HepG2 (cell line): ENCODE data around the gene SPSB1. TPM values are rescaled to one million over a fixed set of nuclear protein-coding genes. Genes with fewer than 3 reads are reported as not detected.

ENCODE experiments used
- ATRX ChIP-seq: sonication (generic); formaldehyde crosslinking; IDR thresholded peaks from 2 replicates; pipeline ENCODE4 v1.4.0; 2020; ENCODE audit warnings: missing genetic modification reagents, borderline replicate concordance
- CSRNP2 ChIP-seq: sonication (generic); formaldehyde crosslinking; conservative IDR thresholded peaks from 2 replicates; pipeline ENCODE4 v1.8.0; 2022; ENCODE audit warnings: low read depth, missing genetic modification reagents
- FOXM1 ChIP-seq: sonication (generic); formaldehyde crosslinking; IDR thresholded peaks from 2 replicates; pipeline ENCODE4 v1.5.0; 2020; ENCODE audit warnings: missing genetic modification reagents
- GFI1 ChIP-seq: sonication (generic); formaldehyde crosslinking; IDR thresholded peaks from 2 replicates; pipeline ENCODE4 v1.5.0; 2020; ENCODE audit warnings: missing genetic modification reagents, mild to moderate bottlenecking, borderline replicate concordance
- HDAC6 ChIP-seq: fragments of 200-600 bp; sonication (generic); IDR thresholded peaks from 2 replicates; pipeline ENCODE4 v1.7.0; 2017; ENCODE audit warnings: mild to moderate bottlenecking, antibody characterized with exemption, low read length, low read depth
- HES4 ChIP-seq: sonication (generic); formaldehyde crosslinking; IDR thresholded peaks from 2 replicates; pipeline ENCODE4 v1.9.0; 2021; ENCODE audit warnings: mild to moderate bottlenecking, missing genetic modification reagents, borderline replicate concordance
- JUNB ChIP-seq: sonication (generic); formaldehyde crosslinking; IDR thresholded peaks from 2 replicates; pipeline ENCODE4 v1.8.0; 2022; ENCODE audit warnings: missing genetic modification reagents, mild to moderate bottlenecking, borderline replicate concordance
- JUND ChIP-seq: sonication (generic); formaldehyde crosslinking; IDR thresholded peaks from 2 replicates; pipeline ENCODE4 v1.8.0; 2022; ENCODE audit warnings: mild to moderate bottlenecking, missing genetic modification reagents
- NFYB ChIP-seq: sonication (generic); formaldehyde crosslinking; IDR thresholded peaks from 2 replicates; pipeline ENCODE4 v1.4.0; 2020; ENCODE audit warnings: missing genetic modification reagents
- PHF20 ChIP-seq: sonication (generic); formaldehyde crosslinking; IDR thresholded peaks from 2 replicates; pipeline ENCODE4 v1.5.0; 2020; ENCODE audit warnings: mild to moderate bottlenecking, missing genetic modification reagents
- SKI ChIP-seq: fragments of 450-650 bp; IDR thresholded peaks from one replicate; pipeline ENCODE4 v1.6.1; 2018; ENCODE audit warnings: mild to moderate bottlenecking; ENCODE audit not compliant: partially characterized antibody
- SMAD1 ChIP-seq: sonication (generic); formaldehyde crosslinking; IDR thresholded peaks from 2 replicates; pipeline ENCODE4 v1.4.0; 2020; ENCODE audit warnings: missing genetic modification reagents, low read depth, mild to moderate bottlenecking, borderline replicate concordance
- SNAPC2 ChIP-seq: sonication (generic); formaldehyde crosslinking; IDR thresholded peaks from 2 replicates; pipeline ENCODE4 v1.8.1; 2022; ENCODE audit warnings: mild to moderate bottlenecking, missing genetic modification reagents
- SRY ChIP-seq: sonication (generic); formaldehyde crosslinking; IDR thresholded peaks from 2 replicates; pipeline ENCODE4 v1.8.0; 2022; ENCODE audit warnings: mild to moderate bottlenecking, missing genetic modification reagents
- THRA ChIP-seq: sonication (generic); formaldehyde crosslinking; IDR thresholded peaks from 2 replicates; pipeline ENCODE4 v1.4.0; 2020; ENCODE audit warnings: missing genetic modification reagents, borderline replicate concordance
- XBP1 ChIP-seq: sonication (generic); formaldehyde crosslinking; IDR thresholded peaks from 2 replicates; pipeline ENCODE4 v1.5.0; 2020; ENCODE audit warnings: missing genetic modification reagents
- ZFP82 ChIP-seq: sonication (generic); formaldehyde crosslinking; IDR thresholded peaks from 2 replicates; pipeline ENCODE4 v1.5.1; 2020; ENCODE audit warnings: mild to moderate bottlenecking, missing genetic modification reagents, borderline replicate concordance
- ZNF263 ChIP-seq: sonication (generic); formaldehyde crosslinking; IDR thresholded peaks from 2 replicates; pipeline ENCODE4 v1.4.0; 2020; ENCODE audit warnings: missing genetic modification reagents
- ZNF264 ChIP-seq: sonication (generic); formaldehyde crosslinking; IDR thresholded peaks from 2 replicates; pipeline ENCODE4 v1.4.0; 2020; ENCODE audit warnings: missing genetic modification reagents
- ZNF646 ChIP-seq: sonication (generic); formaldehyde crosslinking; IDR thresholded peaks from 2 replicates; pipeline ENCODE4 v1.9.0; 2021; ENCODE audit warnings: mild to moderate bottlenecking, missing genetic modification reagents
- polyA plus RNA-seq, 8 experiments: library from polyadenylated mRNA; depleted of rRNA in 3 of 8; stranded (reverse) in 7 of 8; unstranded in 1 of 8; fragments of >200 nt; fragmentation: Illumina TruSeq in 4 of 8; extraction: Trizol in 4 of 8; gene quantifications; 2 replicates each; pipeline versions ENCODE4 v1.2.1 to v1.2.3, GENCODE V29; 2011 to 2016; ENCODE audit warnings: low read depth in 4 of 8, missing spikeins in 1 of 8, mixed read lengths in 1 of 8; ENCODE audit not compliant: insufficient read depth in 1 of 8
- total RNA-seq, 5 experiments: library from RNA; depleted of rRNA; stranded (reverse); fragments of >200 nt; fragmentation: Illumina TruSeq; extraction: Trizol; gene quantifications; 2 replicates each; pipeline ENCODE4 v1.2.3, GENCODE V29; 2016; ENCODE audit warnings: low read depth in 1 of 5

The SPSB1 gene
- total and polyA plus RNA-seq, 2 of the 13 experiments (the other 11 are each of a cell fraction or from before 2014, with no cell fraction given): 5.0 to 8.0 TPM

DNA sequence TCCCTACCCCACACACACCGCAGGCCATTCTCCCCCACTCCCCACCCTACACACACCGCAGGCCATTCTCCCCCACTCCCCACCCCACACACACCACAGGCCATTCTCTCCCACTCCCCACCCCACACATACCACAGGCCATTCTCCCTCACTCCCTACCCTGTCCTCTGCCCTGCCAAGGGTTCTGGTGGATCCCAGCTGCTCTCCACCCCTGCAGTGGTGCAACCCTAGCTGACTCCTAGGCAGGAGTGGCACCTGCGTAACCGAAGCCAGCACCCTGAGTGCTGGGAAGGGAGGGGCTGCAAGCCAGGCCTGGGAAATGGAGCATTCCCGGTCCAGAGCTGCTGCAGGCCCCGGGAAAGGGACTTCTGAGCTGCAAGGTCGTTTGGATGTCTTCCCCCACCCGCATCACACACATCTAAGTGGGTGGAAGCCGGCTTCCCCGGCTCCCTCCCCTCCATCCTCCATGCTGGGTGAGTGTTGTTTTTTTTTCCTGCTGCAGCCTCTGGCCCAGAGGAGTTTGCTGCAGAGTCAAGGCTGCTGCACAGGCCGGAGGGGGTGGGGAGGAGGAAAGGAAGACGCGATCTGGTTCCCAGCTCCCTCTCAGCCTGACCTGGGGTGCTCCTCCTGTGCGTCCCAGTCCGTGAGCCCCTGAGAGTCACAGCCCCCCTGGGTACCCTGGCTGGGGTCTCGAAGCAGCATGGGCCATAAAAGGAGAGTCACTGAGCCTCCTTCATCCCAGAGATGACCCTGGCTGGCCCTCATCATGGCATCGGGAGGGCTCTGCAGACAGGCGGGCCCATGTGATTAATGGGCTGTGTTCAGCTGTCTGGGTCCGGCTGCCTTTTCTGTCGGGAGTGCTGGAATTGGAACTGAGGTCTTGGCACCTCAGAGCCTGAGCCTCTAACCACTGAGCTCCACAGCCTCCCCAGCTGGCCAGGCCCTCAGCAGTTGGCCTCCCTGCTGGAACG lies 42.0 kb upstream of the SPSB1 start (continued):
- TF ChIP-seq ATRX (CRISPR knock-in tag): no peak
- TF ChIP-seq JUNB (CRISPR knock-in tag): no peak
- TF ChIP-seq SKI: no peak
- no peak for TF ChIP-seq SMAD1
- TF ChIP-seq SRY (CRISPR knock-in tag): no peak
- no peak for TF ChIP-seq ZFP82 (CRISPR knock-in tag)
- TF ChIP-seq THRA (CRISPR knock-in tag): 0 out of 2 replicates have a peak, but pooled peaks have one; percentile 7
- no peak for TF ChIP-seq JUND (CRISPR knock-in tag)
- TF ChIP-seq HES4 (CRISPR knock-in tag): peak; percentile 74
- TF ChIP-seq PHF20 (CRISPR knock-in tag): no peak
- TF ChIP-seq ZNF264 (CRISPR knock-in tag): no peak
- no peak for TF ChIP-seq CSRNP2 (CRISPR knock-in tag)
- peak; percentile 70; the same call in 1 of the 2 replicates for TF ChIP-seq ZNF263 (CRISPR knock-in tag)
- TF ChIP-seq GFI1: peak; percentile 14; the same call in 1 of the 2 replicates
- 0 out of 2 replicates have a peak, but pooled peaks have one; percentile 42 for TF ChIP-seq ZNF646 (CRISPR knock-in tag)
- TF ChIP-seq FOXM1 (CRISPR knock-in tag): no peak
- no peak for TF ChIP-seq NFYB
- TF ChIP-seq HDAC6: no peak
- TF ChIP-seq SNAPC2 (CRISPR knock-in tag): no peak
- no peak for TF ChIP-seq XBP1
